ENCODE measurements around the gene CMTM4.

DNA sequence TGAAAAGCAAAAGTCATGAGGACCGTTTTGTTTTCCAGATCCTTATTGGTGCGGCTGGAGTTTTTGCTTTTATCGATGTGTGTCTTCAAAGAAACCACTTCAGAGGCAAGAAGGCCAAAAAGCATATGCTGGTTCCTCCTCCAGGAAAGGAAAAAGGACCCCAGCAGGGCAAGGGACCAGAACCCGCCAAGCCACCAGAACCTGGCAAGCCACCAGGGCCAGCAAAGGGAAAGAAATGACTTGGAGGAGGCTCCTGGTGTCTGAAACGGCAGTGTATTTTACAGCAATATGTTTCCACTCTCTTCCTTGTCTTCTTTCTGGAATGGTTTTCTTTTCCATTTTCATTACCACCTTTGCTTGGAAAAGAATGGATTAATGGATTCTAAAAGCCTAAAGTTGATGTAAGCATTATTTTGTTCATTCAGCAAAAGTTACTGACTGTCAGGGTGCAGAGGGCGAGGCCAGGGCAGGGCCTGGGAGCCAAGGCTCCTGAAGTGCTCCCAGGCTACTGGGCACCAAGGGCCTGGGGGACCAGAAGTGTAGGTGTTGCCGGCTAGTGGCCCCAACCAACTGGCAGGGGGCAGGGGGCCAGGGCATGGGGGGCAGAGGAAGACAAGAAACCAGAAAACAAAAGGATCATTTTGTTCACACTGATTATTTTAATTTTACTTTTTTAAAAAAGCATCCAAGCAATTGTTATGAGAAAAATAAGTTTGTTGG, 108.5 kb downstream of the CMTM4 start:
- TF ChIP-seq, protein P1, sequence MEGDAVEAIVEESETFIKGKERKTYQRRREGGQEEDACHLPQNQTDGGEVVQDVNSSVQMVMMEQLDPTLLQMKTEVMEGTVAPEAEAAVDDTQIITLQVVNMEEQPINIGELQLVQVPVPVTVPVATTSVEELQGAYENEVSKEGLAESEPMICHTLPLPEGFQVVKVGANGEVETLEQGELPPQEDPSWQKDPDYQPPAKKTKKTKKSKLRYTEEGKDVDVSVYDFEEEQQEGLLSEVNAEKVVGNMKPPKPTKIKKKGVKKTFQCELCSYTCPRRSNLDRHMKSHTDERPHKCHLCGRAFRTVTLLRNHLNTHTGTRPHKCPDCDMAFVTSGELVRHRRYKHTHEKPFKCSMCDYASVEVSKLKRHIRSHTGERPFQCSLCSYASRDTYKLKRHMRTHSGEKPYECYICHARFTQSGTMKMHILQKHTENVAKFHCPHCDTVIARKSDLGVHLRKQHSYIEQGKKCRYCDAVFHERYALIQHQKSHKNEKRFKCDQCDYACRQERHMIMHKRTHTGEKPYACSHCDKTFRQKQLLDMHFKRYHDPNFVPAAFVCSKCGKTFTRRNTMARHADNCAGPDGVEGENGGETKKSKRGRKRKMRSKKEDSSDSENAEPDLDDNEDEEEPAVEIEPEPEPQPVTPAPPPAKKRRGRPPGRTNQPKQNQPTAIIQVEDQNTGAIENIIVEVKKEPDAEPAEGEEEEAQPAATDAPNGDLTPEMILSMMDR (conservative IDR thresholded peaks at IDR 0.05): no peak
- no peak for TF ChIP-seq ZFX (IDR thresholded peaks at IDR 0.05)
